NCI-H82 treated with DMSO at 0.1 percent for 48 hours (cell line): ENCODE data around the gene FARP1.

Source experiments
- DNase-seq: peaks from one replicate; lab custom pipeline; 2025; ENCODE audit not compliant: unreplicated experiment; lab: John Stamatoyannopoulos, UW

FARP1 gene

GRCh38 chr13:98172590-98173422 is 29.9 kb downstream of the FARP1 start:
- no peak for DNase-seq

- DNase-seq, result no peak
These were observed 30.7 kb downstream of the FARP1 start for GRCh38 chr13:98173431-98174152.

GRCh38 chr13:98174307-98174706 is 31.4 kb downstream of the FARP1 start:
- no peak for DNase-seq

GRCh38 chr13:98175043-98175442 is 32.1 kb downstream of the FARP1 start:
- no peak for DNase-seq

GRCh38 chr13:98175823-98176222 is 32.9 kb downstream of the FARP1 start:
- peak; percentile 70 for DNase-seq

- DNase-seq, result no peak
These were observed 34.1 kb downstream of the FARP1 start, which contains the start of gene RNF113B for GRCh38 chr13:98176777-98177608. Gene RNF113B, minus strand, starts transcription at chr13:98177269. Its CDS starts 33 bp downstream, at chr13:98177236.

- DNase-seq, result no peak
These were observed 37.2 kb downstream of the FARP1 start for GRCh38 chr13:98180092-98180491.

- no peak for DNase-seq
These were observed 38.4 kb downstream of the FARP1 start for GRCh38 chr13:98181111-98181815.

GRCh38 chr13:98182153-98182552 is 39.3 kb downstream of the FARP1 start:
- DNase-seq, result no peak

- DNase-seq, result no peak
These were observed 39.7 kb downstream of the FARP1 start for GRCh38 chr13:98182589-98182988.

- DNase-seq, result no peak
These were observed 41.9 kb downstream of the FARP1 start for GRCh38 chr13:98184792-98185191.

- no peak for DNase-seq
These were observed 44.5 kb downstream of the FARP1 start for GRCh38 chr13:98187155-98187964.

GRCh38 chr13:98187965-98188261 is 45.0 kb downstream of the FARP1 start:
- no peak for DNase-seq

GRCh38 chr13:98188544-98189166 is 45.8 kb downstream of the FARP1 start:
- no peak for DNase-seq

GRCh38 chr13:98189841-98190505 is 47.1 kb downstream of the FARP1 start:
- no peak for DNase-seq

- no peak for DNase-seq
These were observed 48.1 kb downstream of the FARP1 start for GRCh38 chr13:98190889-98191444.

GRCh38 chr13:98192008-98192407 is 49.1 kb downstream of the FARP1 start:
- DNase-seq, result no peak

- DNase-seq, result no peak
These were observed 52.3 kb downstream of the FARP1 start for GRCh38 chr13:98195054-98195791.
